Endothelial cell (in vitro differentiated cells): ENCODE results near the gene RTL1. TPM values are rescaled to one million over a fixed set of nuclear protein-coding genes. Genes with fewer than 3 reads are reported as not detected.

Experiments used
- DNase-seq: peaks from one replicate; pipeline ENCODE4 v3.0.0; 2021; ENCODE audit warnings: low spot score
- H3K27ac Mint-ChIP-seq: one replicate; pipeline ENCODE4 v1.8.0; 2021; ENCODE audit warnings: mixed read lengths, inconsistent platforms; ENCODE audit not compliant: unreplicated experiment
- H3K27me3 Mint-ChIP-seq: one replicate; pipeline ENCODE4 v1.8.0; 2021; ENCODE audit warnings: mild to moderate bottlenecking, moderate library complexity, mixed read lengths, inconsistent platforms; ENCODE audit not compliant: unreplicated experiment
- H3K36me3 Mint-ChIP-seq: one replicate; pipeline ENCODE4 v1.8.0; 2021; ENCODE audit warnings: mild to moderate bottlenecking, low read depth, mixed read lengths, inconsistent platforms; ENCODE audit not compliant: unreplicated experiment
- H3K4me1 Mint-ChIP-seq: one replicate; pipeline ENCODE4 v1.8.0; 2021; ENCODE audit warnings: mild to moderate bottlenecking, mixed read lengths, inconsistent platforms; ENCODE audit not compliant: unreplicated experiment
- H3K4me3 Mint-ChIP-seq: one replicate; pipeline ENCODE4 v1.8.0; 2021; ENCODE audit warnings: mild to moderate bottlenecking, mixed read lengths, inconsistent platforms; ENCODE audit not compliant: unreplicated experiment
- H3K9me3 Mint-ChIP-seq: one replicate; pipeline ENCODE4 v1.8.0; 2021; ENCODE audit warnings: mixed read lengths, inconsistent platforms; ENCODE audit not compliant: unreplicated experiment
- total RNA-seq: library from RNA; stranded (reverse); fragmentation: NEBNext Ultra II Directional; extraction: Animal tissue kit (Norgen Biotek cat#: 25700); gene quantifications from one replicate; pipeline ENCODE4 v1.2.1, GENCODE V29; 2021; ENCODE audit not compliant: unreplicated experiment
- TF ChIP-seq, protein P1 (sequence below): fragments of 200-600 bp; sonication (generic); IDR thresholded peaks from one replicate; pipeline ENCODE4 v1.5.0; 2021; ENCODE audit warnings: antibody characterized with exemption; ENCODE audit not compliant: unreplicated experiment

The RTL1 gene
- total RNA-seq, 1 donor from 2014 or later: 0.18 TPM

- H3K36me3 Mint-ChIP-seq: no peaks in the 10 kb centered on the region
- H3K4me3 Mint-ChIP-seq: no peak overlapping the region
- TF ChIP-seq, protein P1, sequence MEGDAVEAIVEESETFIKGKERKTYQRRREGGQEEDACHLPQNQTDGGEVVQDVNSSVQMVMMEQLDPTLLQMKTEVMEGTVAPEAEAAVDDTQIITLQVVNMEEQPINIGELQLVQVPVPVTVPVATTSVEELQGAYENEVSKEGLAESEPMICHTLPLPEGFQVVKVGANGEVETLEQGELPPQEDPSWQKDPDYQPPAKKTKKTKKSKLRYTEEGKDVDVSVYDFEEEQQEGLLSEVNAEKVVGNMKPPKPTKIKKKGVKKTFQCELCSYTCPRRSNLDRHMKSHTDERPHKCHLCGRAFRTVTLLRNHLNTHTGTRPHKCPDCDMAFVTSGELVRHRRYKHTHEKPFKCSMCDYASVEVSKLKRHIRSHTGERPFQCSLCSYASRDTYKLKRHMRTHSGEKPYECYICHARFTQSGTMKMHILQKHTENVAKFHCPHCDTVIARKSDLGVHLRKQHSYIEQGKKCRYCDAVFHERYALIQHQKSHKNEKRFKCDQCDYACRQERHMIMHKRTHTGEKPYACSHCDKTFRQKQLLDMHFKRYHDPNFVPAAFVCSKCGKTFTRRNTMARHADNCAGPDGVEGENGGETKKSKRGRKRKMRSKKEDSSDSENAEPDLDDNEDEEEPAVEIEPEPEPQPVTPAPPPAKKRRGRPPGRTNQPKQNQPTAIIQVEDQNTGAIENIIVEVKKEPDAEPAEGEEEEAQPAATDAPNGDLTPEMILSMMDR: no peak
- DNase-seq: no peak
- peaks cover 12% of the 10 kb centered on the region for H3K4me1 Mint-ChIP-seq
- H3K27ac Mint-ChIP-seq: no peak overlapping the region
- H3K9me3 Mint-ChIP-seq: no peaks in the 10 kb centered on the region
- peaks cover 2% of the 10 kb centered on the region for H3K27me3 Mint-ChIP-seq
These were observed 5.1 kb downstream of the RTL1 start for GRCh38 chr14:100898465-100898864.

GRCh38 chr14:100896369-100897060, 7.0 kb downstream of the RTL1 start:
- no peak for DNase-seq
- no peaks in the 10 kb centered on the region for H3K36me3 Mint-ChIP-seq
- no peak overlapping the region for H3K4me3 Mint-ChIP-seq
- peaks cover 12% of the 10 kb centered on the region for H3K4me1 Mint-ChIP-seq
- no peaks in the 10 kb centered on the region for H3K27me3 Mint-ChIP-seq
- H3K9me3 Mint-ChIP-seq: no peaks in the 10 kb centered on the region
- no peak overlapping the region for H3K27ac Mint-ChIP-seq
- TF ChIP-seq, protein P1: no peak

GRCh38 chr14:100895411-100895810, 8.1 kb downstream of the RTL1 start:
- H3K36me3 Mint-ChIP-seq: no peaks in the 10 kb centered on the region
- H3K4me3 Mint-ChIP-seq: no peak overlapping the region
- H3K27me3 Mint-ChIP-seq: no peaks in the 10 kb centered on the region
- no peaks in the 10 kb centered on the region for H3K9me3 Mint-ChIP-seq
- TF ChIP-seq, protein P1: no peak
- no peak for DNase-seq
- H3K27ac Mint-ChIP-seq: no peak overlapping the region
- peaks cover 8% of the 10 kb centered on the region for H3K4me1 Mint-ChIP-seq

GRCh38 chr14:100894416-100894815, 9.1 kb downstream of the RTL1 start:
- Mint-ChIP-seq H3K4me3 (no peak overlapping the region), H3K9me3 (no peaks in the 10 kb centered on the region), H3K4me1 (peaks cover 2% of the 10 kb centered on the region), H3K27ac (no peak overlapping the region), H3K36me3 (no peaks in the 10 kb centered on the region), H3K27me3 (no peaks in the 10 kb centered on the region)
- TF ChIP-seq, protein P1: no peak
- no peak for DNase-seq

DNA sequence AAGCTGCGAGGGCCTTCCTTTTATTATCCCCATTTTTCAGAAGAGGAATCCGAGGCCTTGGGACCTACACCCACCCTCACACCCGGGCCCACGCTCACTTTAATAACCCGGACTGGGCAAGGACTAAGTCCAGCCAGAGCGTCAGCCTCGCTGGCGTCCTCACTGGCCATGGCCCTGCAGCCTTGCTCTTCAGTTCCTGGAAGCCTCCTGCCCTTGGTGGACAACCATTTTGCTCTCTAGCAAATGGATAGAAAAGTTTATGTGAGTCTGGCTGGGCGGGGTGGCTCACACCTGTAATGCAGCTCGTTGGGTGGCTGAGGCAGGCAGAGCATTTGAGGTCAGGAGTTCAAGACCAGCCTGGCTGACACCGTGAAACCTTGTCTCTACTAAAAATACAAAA, 9.8 kb downstream of the RTL1 start:
- H3K27ac Mint-ChIP-seq: no peak overlapping the region
- no peaks in the 10 kb centered on the region for H3K9me3 Mint-ChIP-seq
- no peaks in the 10 kb centered on the region for H3K27me3 Mint-ChIP-seq
- no peak overlapping the region for H3K4me3 Mint-ChIP-seq
- no peak for DNase-seq
- H3K36me3 Mint-ChIP-seq: no peaks in the 10 kb centered on the region
- TF ChIP-seq, protein P1: no peak
- peaks cover 4% of the 10 kb centered on the region for H3K4me1 Mint-ChIP-seq
